ENCODE data around the gene SNX8.

Gene SNX8

GRCh38 chr7:2357571-2357970, 43.3 kb upstream of the SNX8 start:
- TF ChIP-seq CTCF (IDR thresholded peaks at IDR 0.05; ENCODE audit: insufficient read depth, low read length, poor library complexity, severe bottlenecking) = no peak
- Histone ChIP-seq H3K27me3 (replicated peaks; ENCODE audit: control insufficient read depth, insufficient read depth, low read length) (no peaks in the 10 kb centered on the region), H3K36me3 (ENCODE audit: control insufficient read depth, insufficient read depth, low read length) (peaks cover 15% of the 10 kb centered on the region), H3K4me3 (replicated peaks; ENCODE audit: low read depth, low read length) (no peak overlapping the region)
- DNase-seq (ENCODE audit: extremely low read depth, insufficient read length) = no peak

- peaks cover 12% of the 10 kb centered on the region for H3K36me3 ChIP-seq (ENCODE audit: control insufficient read depth, insufficient read depth, low read length)
- no peaks in the 10 kb centered on the region for H3K27me3 ChIP-seq (replicated peaks; ENCODE audit: control insufficient read depth, insufficient read depth, low read length)
- no peak for DNase-seq (ENCODE audit: extremely low read depth, insufficient read length)
- TF ChIP-seq CTCF (IDR thresholded peaks at IDR 0.05; ENCODE audit: insufficient read depth, low read length, poor library complexity, severe bottlenecking) = no peak
- peak overlapping the region; percentile 18 for H3K4me3 ChIP-seq (replicated peaks; ENCODE audit: low read depth, low read length)
These were observed 42.9 kb upstream of the SNX8 start for GRCh38 chr7:2357165-2357564.

GRCh38 chr7:2355705-2356008, 41.4 kb upstream of the SNX8 start:
- Histone ChIP-seq H3K36me3 (ENCODE audit: control insufficient read depth, insufficient read depth, low read length) (peaks cover 10% of the 10 kb centered on the region), H3K4me3 (replicated peaks; ENCODE audit: low read depth, low read length) (peak overlapping the region; percentile 87), H3K27me3 (replicated peaks; ENCODE audit: control insufficient read depth, insufficient read depth, low read length) (no peaks in the 10 kb centered on the region)
- no peak for DNase-seq (ENCODE audit: extremely low read depth, insufficient read length)
- no peak for TF ChIP-seq CTCF (IDR thresholded peaks at IDR 0.05; ENCODE audit: insufficient read depth, low read length, poor library complexity, severe bottlenecking)

GRCh38 chr7:2354939-2355704, 40.9 kb upstream of the SNX8 start:
- Histone ChIP-seq H3K36me3 (ENCODE audit: control insufficient read depth, insufficient read depth, low read length) (peaks cover 10% of the 10 kb centered on the region), H3K27me3 (replicated peaks; ENCODE audit: control insufficient read depth, insufficient read depth, low read length) (no peaks in the 10 kb centered on the region), H3K4me3 (replicated peaks; ENCODE audit: low read depth, low read length) (peak overlapping the region; percentile 87)
- peak; percentile 41 for DNase-seq (ENCODE audit: extremely low read depth, insufficient read length)
- no peak for TF ChIP-seq CTCF (IDR thresholded peaks at IDR 0.05; ENCODE audit: insufficient read depth, low read length, poor library complexity, severe bottlenecking)

- peaks cover 5% of the 10 kb centered on the region for H3K36me3 ChIP-seq (ENCODE audit: control insufficient read depth, insufficient read depth, low read length)
- H3K27me3 ChIP-seq (replicated peaks; ENCODE audit: control insufficient read depth, insufficient read depth, low read length) = no peaks in the 10 kb centered on the region
- H3K4me3 ChIP-seq (replicated peaks; ENCODE audit: low read depth, low read length) = peak within 1 kb of the TSS; percentile 87
- TF ChIP-seq CTCF (IDR thresholded peaks at IDR 0.05; ENCODE audit: insufficient read depth, low read length, poor library complexity, severe bottlenecking) = no peak
- DNase-seq (ENCODE audit: extremely low read depth, insufficient read length) = peak; percentile 94
These were observed 40.1 kb upstream of the SNX8 start, which contains the start of gene EIF3B for GRCh38 chr7:2354186-2354938. Gene EIF3B, plus strand, starts transcription at chr7:2354827. Its CDS starts 95 bp downstream, at chr7:2354922.

Data from GM06990 (cell line).